ENCODE measurements around the gene NCMAP. TPM values are rescaled to one million over a fixed set of nuclear protein-coding genes. Genes with fewer than 3 reads are reported as not detected.

The NCMAP gene
- total and polyA plus RNA-seq, 2 of the 4 experiments (the other 2 are of a cell fraction) = not detected

GRCh38 chr1:24553931-24554330 is 2.0 kb upstream of the NCMAP start:
- no peak overlapping the region for H2BK15ac ChIP-seq (ENCODE audit: low read depth, low read length)
- no peak overlapping the region for H3K14ac ChIP-seq (replicated peaks; ENCODE audit: low read depth, low read length)
- H3K4me2 ChIP-seq (ENCODE audit: low read depth, low read length) = no peak overlapping the region
- BruUV-seq (replicated peaks) = no TSS peak
- TF ChIP-seq CHD1 (IDR thresholded peaks at IDR 0.05; ENCODE audit: low read depth, low read length) = no peak
- TF ChIP-seq NFE2L2 (IDR thresholded peaks at IDR 0.05; ENCODE audit: low read depth, low read length) = no peak
- no peak for TF ChIP-seq BHLHE40 (IDR thresholded peaks at IDR 0.05; ENCODE audit: low read depth, low read length)
- TF ChIP-seq USF2 (IDR thresholded peaks at IDR 0.05; ENCODE audit: low read depth, low read length) = no peak
- H4K20me1 ChIP-seq (ENCODE audit: insufficient read depth, low read length) = no peaks in the 10 kb centered on the region
- H3K23ac ChIP-seq (ENCODE audit: low read depth, low read length) = no peak overlapping the region
- CTCF ChIA-PET = interaction anchor here (0.5 kb wide), 1 partner anchor 274 kb away, joined by 3 read pairs; no protein-coding TSS in a partner anchor
- peaks cover 58% of the 10 kb centered on the region for H3K27me3 ChIP-seq (ENCODE audit: control insufficient read depth, insufficient read depth, low read length)
- no peak overlapping the region for H4K5ac ChIP-seq (ENCODE audit: low read depth, low read length)
- intact Hi-C loops (cut with micrococcal nuclease) (no loop called here), in situ Hi-C loops (cut with MboI; ENCODE audit: low sequenced_read_pairs) (no loop called here), dilution Hi-C loops (cut with HindIII; ENCODE audit: low sequenced_read_pairs, unreplicated experiment) (no loop called here)
- no peak overlapping the region for H2BK5ac ChIP-seq (ENCODE audit: low read depth, low read length, poor library complexity, severe bottlenecking)
- no peaks in the 10 kb centered on the region for H3K79me1 ChIP-seq (ENCODE audit: low read depth in 1 of 2, low read length in 2 of 2)
- H2AK5ac ChIP-seq (ENCODE audit: low read depth, low read length) = no peak overlapping the region
- ATAC-seq (ENCODE audit: low read depth) = no peak
- no peak overlapping the region for H3K4me3 ChIP-seq (ENCODE audit: insufficient read depth, low read depth, low read length)
- no peak overlapping the region for H2BK120ac ChIP-seq (ENCODE audit: low read depth, low read length)
- no peak overlapping the region for H3K4ac ChIP-seq (ENCODE audit: low read depth, low read length)
- POLR2A ChIA-PET (ENCODE audit: unreplicated experiment) = no interaction called here
- peaks cover 6% of the 10 kb centered on the region; the same call in 1 of the 2 replicates for H3K9me1 ChIP-seq (ENCODE audit: insufficient read depth, low read length)
- H3K27ac ChIP-seq (ENCODE audit: insufficient read depth, low read length) = no peak overlapping the region
- H4K8ac ChIP-seq (ENCODE audit: low read depth in 2 of 2, low read length in 2 of 2) = no peak overlapping the region
- H3K56ac ChIP-seq (ENCODE audit: extremely low read depth, insufficient read depth, low read length) = no peak overlapping the region
- no peaks in the 10 kb centered on the region; the same call in 1 of the 2 replicates for H3K4me1 ChIP-seq (ENCODE audit: control insufficient read depth, insufficient read depth, low read length)
- H4K91ac ChIP-seq (ENCODE audit: insufficient read depth, low read depth, low read length) = no peak overlapping the region
- no peak overlapping the region for H3K9ac ChIP-seq (ENCODE audit: low read depth, low read length)
- no peak overlapping the region for H2BK20ac ChIP-seq (ENCODE audit: low read depth, low read length)
- no peaks in the 10 kb centered on the region for H3K9me3 ChIP-seq (ENCODE audit: control insufficient read depth, insufficient read depth, low read length)
- no peak overlapping the region for H2AK9ac ChIP-seq (replicated peaks; ENCODE audit: low read depth, low read length, poor library complexity)
- H2AFZ ChIP-seq (replicated peaks; ENCODE audit: low read length, poor library complexity) = no peak overlapping the region
- H3K18ac ChIP-seq (ENCODE audit: low read depth, low read length) = no peak overlapping the region
- no peak for DNase-seq
- no peaks in the 10 kb centered on the region for H3K36me3 ChIP-seq (ENCODE audit: control insufficient read depth, insufficient read depth, low read length)
- no CpG with 5 or more reads among the region's 3 CpGs for WGBS, 2 experiments (ENCODE audit: extremely low coverage in 2 of 2, insufficient read length in 1 of 2)
